ENCODE measurements around the gene CACNA1C.

Gene CACNA1C

GRCh38 chr12:2319136-2319535 lies 266.3 kb downstream of the CACNA1C start:
- Histone ChIP-seq H3K27ac (ENCODE audit: low read depth, low read length) (peak overlapping the region; percentile 40), H3K27me3 (ENCODE audit: control insufficient read depth, insufficient read depth, low read length) (no peaks in the 10 kb centered on the region)

GRCh38 chr12:2319737-2320506 lies 267.1 kb downstream of the CACNA1C start:
- H3K27me3 ChIP-seq (ENCODE audit: control insufficient read depth, insufficient read depth, low read length), result no peaks in the 10 kb centered on the region
- no peaks in the 10 kb centered on the region for H3K36me3 ChIP-seq (ENCODE audit: control insufficient read depth, insufficient read depth, low read length)
- H3K4me3 ChIP-seq (ENCODE audit: low read length), result no peak overlapping the region
- H3K27ac ChIP-seq (ENCODE audit: low read depth, low read length), result peak overlapping the region; percentile 44
- H3K4me1 ChIP-seq (ENCODE audit: control insufficient read depth, insufficient read depth, low read length), result peaks cover 16% of the 10 kb centered on the region
- no peak overlapping the region for H3K9ac ChIP-seq (ENCODE audit: low read length)

More at GRCh38 chr12:2319136-2319535, 266.3 kb downstream of the CACNA1C start:
- Histone ChIP-seq H3K36me3 (ENCODE audit: control insufficient read depth, insufficient read depth, low read length) (no peaks in the 10 kb centered on the region), H3K4me1 (ENCODE audit: control insufficient read depth, insufficient read depth, low read length) (peaks cover 18% of the 10 kb centered on the region), H3K9ac (ENCODE audit: low read length) (no peak overlapping the region), H3K4me3 (ENCODE audit: low read length) (no peak overlapping the region)

GRCh38 chr12:2320841-2321240 lies 268.1 kb downstream of the CACNA1C start:
- no peak overlapping the region for H3K27ac ChIP-seq (ENCODE audit: low read depth, low read length)
- no peaks in the 10 kb centered on the region for H3K27me3 ChIP-seq (ENCODE audit: control insufficient read depth, insufficient read depth, low read length)
- no peak overlapping the region for H3K9ac ChIP-seq (ENCODE audit: low read length)
- no peak overlapping the region for H3K4me3 ChIP-seq (ENCODE audit: low read length)
- H3K36me3 ChIP-seq (ENCODE audit: control insufficient read depth, insufficient read depth, low read length), result no peaks in the 10 kb centered on the region
- peaks cover 15% of the 10 kb centered on the region for H3K4me1 ChIP-seq (ENCODE audit: control insufficient read depth, insufficient read depth, low read length)

- no peak overlapping the region for H3K4me3 ChIP-seq (ENCODE audit: low read length)
- no peaks in the 10 kb centered on the region for H3K36me3 ChIP-seq (ENCODE audit: control insufficient read depth, insufficient read depth, low read length)
- no peaks in the 10 kb centered on the region for H3K27me3 ChIP-seq (ENCODE audit: control insufficient read depth, insufficient read depth, low read length)
- H3K4me1 ChIP-seq (ENCODE audit: control insufficient read depth, insufficient read depth, low read length), result peaks cover 15% of the 10 kb centered on the region
- H3K9ac ChIP-seq (ENCODE audit: low read length), result no peak overlapping the region
- no peak overlapping the region for H3K27ac ChIP-seq (ENCODE audit: low read depth, low read length)
These were observed 269.9 kb downstream of the CACNA1C start for GRCh38 chr12:2322554-2323120.

GRCh38 chr12:2323532-2324255 lies 270.9 kb downstream of the CACNA1C start:
- Histone ChIP-seq H3K27me3 (ENCODE audit: control insufficient read depth, insufficient read depth, low read length) (no peaks in the 10 kb centered on the region), H3K9ac (ENCODE audit: low read length) (no peak overlapping the region), H3K4me3 (ENCODE audit: low read length) (no peak overlapping the region), H3K4me1 (ENCODE audit: control insufficient read depth, insufficient read depth, low read length) (peaks cover 15% of the 10 kb centered on the region), H3K27ac (ENCODE audit: low read depth, low read length) (peak overlapping the region; percentile 35), H3K36me3 (ENCODE audit: control insufficient read depth, insufficient read depth, low read length) (no peaks in the 10 kb centered on the region)

GRCh38 chr12:2324387-2324786 lies 271.6 kb downstream of the CACNA1C start:
- peaks cover 15% of the 10 kb centered on the region for H3K4me1 ChIP-seq (ENCODE audit: control insufficient read depth, insufficient read depth, low read length)
- H3K27ac ChIP-seq (ENCODE audit: low read depth, low read length), result no peak overlapping the region

GRCh38 chr12:2325519-2325918 lies 272.7 kb downstream of the CACNA1C start:
- Histone ChIP-seq H3K27ac (ENCODE audit: low read depth, low read length) (no peak overlapping the region), H3K4me1 (ENCODE audit: control insufficient read depth, insufficient read depth, low read length) (peaks cover 13% of the 10 kb centered on the region)

More at GRCh38 chr12:2324387-2324786, 271.6 kb downstream of the CACNA1C start:
- no peak overlapping the region for H3K9ac ChIP-seq (ENCODE audit: low read length)
- no peak overlapping the region for H3K4me3 ChIP-seq (ENCODE audit: low read length)
- no peaks in the 10 kb centered on the region for H3K27me3 ChIP-seq (ENCODE audit: control insufficient read depth, insufficient read depth, low read length)
- no peaks in the 10 kb centered on the region for H3K36me3 ChIP-seq (ENCODE audit: control insufficient read depth, insufficient read depth, low read length)

GRCh38 chr12:2326470-2326869 lies 273.7 kb downstream of the CACNA1C start:
- Histone ChIP-seq H3K4me1 (ENCODE audit: control insufficient read depth, insufficient read depth, low read length) (peaks cover 15% of the 10 kb centered on the region), H3K4me3 (ENCODE audit: low read length) (no peak overlapping the region), H3K9ac (ENCODE audit: low read length) (no peak overlapping the region), H3K36me3 (ENCODE audit: control insufficient read depth, insufficient read depth, low read length) (no peaks in the 10 kb centered on the region), H3K27ac (ENCODE audit: low read depth, low read length) (no peak overlapping the region), H3K27me3 (ENCODE audit: control insufficient read depth, insufficient read depth, low read length) (no peaks in the 10 kb centered on the region)

More at GRCh38 chr12:2325519-2325918, 272.7 kb downstream of the CACNA1C start:
- H3K4me3 ChIP-seq (ENCODE audit: low read length), result no peak overlapping the region
- no peaks in the 10 kb centered on the region for H3K27me3 ChIP-seq (ENCODE audit: control insufficient read depth, insufficient read depth, low read length)
- no peaks in the 10 kb centered on the region for H3K36me3 ChIP-seq (ENCODE audit: control insufficient read depth, insufficient read depth, low read length)
- no peak overlapping the region for H3K9ac ChIP-seq (ENCODE audit: low read length)

- Histone ChIP-seq H3K27me3 (ENCODE audit: control insufficient read depth, insufficient read depth, low read length) (no peaks in the 10 kb centered on the region), H3K27ac (ENCODE audit: low read depth, low read length) (no peak overlapping the region), H3K9ac (ENCODE audit: low read length) (no peak overlapping the region), H3K4me3 (ENCODE audit: low read length) (no peak overlapping the region), H3K4me1 (ENCODE audit: control insufficient read depth, insufficient read depth, low read length) (peaks cover 12% of the 10 kb centered on the region), H3K36me3 (ENCODE audit: control insufficient read depth, insufficient read depth, low read length) (no peaks in the 10 kb centered on the region)
These were observed 275.9 kb downstream of the CACNA1C start for GRCh38 chr12:2328661-2329060.

- H3K4me3 ChIP-seq (ENCODE audit: low read length), result no peak overlapping the region
These were observed 276.9 kb downstream of the CACNA1C start for GRCh38 chr12:2329661-2330210.

GRCh38 chr12:2332236-2332635 lies 279.4 kb downstream of the CACNA1C start:
- H3K9ac ChIP-seq (ENCODE audit: low read length), result no peak overlapping the region
- no peak overlapping the region for H3K27ac ChIP-seq (ENCODE audit: low read depth, low read length)
- H3K4me1 ChIP-seq (ENCODE audit: control insufficient read depth, insufficient read depth, low read length), result peaks cover 29% of the 10 kb centered on the region
- H3K4me3 ChIP-seq (ENCODE audit: low read length), result no peak overlapping the region
- no peaks in the 10 kb centered on the region for H3K27me3 ChIP-seq (ENCODE audit: control insufficient read depth, insufficient read depth, low read length)
- H3K36me3 ChIP-seq (ENCODE audit: control insufficient read depth, insufficient read depth, low read length), result no peaks in the 10 kb centered on the region

More at GRCh38 chr12:2329661-2330210, 276.9 kb downstream of the CACNA1C start:
- Histone ChIP-seq H3K36me3 (ENCODE audit: control insufficient read depth, insufficient read depth, low read length) (no peaks in the 10 kb centered on the region), H3K4me1 (ENCODE audit: control insufficient read depth, insufficient read depth, low read length) (peaks cover 8% of the 10 kb centered on the region), H3K27me3 (ENCODE audit: control insufficient read depth, insufficient read depth, low read length) (no peaks in the 10 kb centered on the region), H3K9ac (ENCODE audit: low read length) (no peak overlapping the region), H3K27ac (ENCODE audit: low read depth, low read length) (no peak overlapping the region)

GRCh38 chr12:2332947-2333346 lies 280.2 kb downstream of the CACNA1C start:
- no peaks in the 10 kb centered on the region for H3K36me3 ChIP-seq (ENCODE audit: control insufficient read depth, insufficient read depth, low read length)
- H3K4me1 ChIP-seq (ENCODE audit: control insufficient read depth, insufficient read depth, low read length), result peaks cover 35% of the 10 kb centered on the region
- H3K4me3 ChIP-seq (ENCODE audit: low read length), result no peak overlapping the region
- no peak overlapping the region for H3K27ac ChIP-seq (ENCODE audit: low read depth, low read length)
- no peak overlapping the region for H3K9ac ChIP-seq (ENCODE audit: low read length)
- H3K27me3 ChIP-seq (ENCODE audit: control insufficient read depth, insufficient read depth, low read length), result no peaks in the 10 kb centered on the region
